Measurements from ENCODE around the gene RPL22L1.

GRCh38 chr3:170848292-170848917, 21.6 kb downstream of the RPL22L1 start:
- TF ChIP-seq ZNF707 (tag by site-specific recombination; IDR thresholded peaks at IDR 0.05) (no peak), SP2 (tag by site-specific recombination; IDR thresholded peaks at IDR 0.05) (no peak), MZF1 (tag by site-specific recombination; IDR thresholded peaks at IDR 0.05; ENCODE audit: borderline replicate concordance) (no peak), REST (tag by site-specific recombination; IDR thresholded peaks at IDR 0.05) (no peak), ZNF785 (tag by site-specific recombination; IDR thresholded peaks at IDR 0.05) (no peak), CTCF (tag by site-specific recombination; IDR thresholded peaks at IDR 0.05) (no peak), ZNF639 (tag by site-specific recombination; IDR thresholded peaks at IDR 0.05) (no peak)
